Breast epithelium (tissue), 4 donors: ENCODE data around the gene EAPP. TPM values are rescaled to one million over a fixed set of nuclear protein-coding genes. Genes with fewer than 3 reads are reported as not detected.
"Not testable (repeated sequence)": the region's sequence is repeated elsewhere in the genome, so short reads cannot be mapped to it uniquely, and the experiment has no call there.

ENCODE experiments used
- DNase-seq, 2 donors: peaks; one replicate each; pipeline ENCODE4 v3.0.0-alpha.2; 2019; ENCODE audit warnings: low spot score in 2 of 2
- H3K27ac ChIP-seq, 2 donors: fragments of 200-600 bp; sonication (generic) in 1 of 2; one replicate each; pipeline ENCODE4 v1.5.1; 2016 to 2019; ENCODE audit warnings: mild to moderate bottlenecking in 1 of 2
- H3K27me3 ChIP-seq, 2 donors: fragments of 200-600 bp; sonication (generic) in 1 of 2; one replicate each; pipeline versions ENCODE4 v1.5.1 to v1.6.0; 2017 to 2019; ENCODE audit warnings: control low read depth in 1 of 2, mild to moderate bottlenecking in 1 of 2
- H3K36me3 ChIP-seq: fragments of 200-600 bp; one replicate; pipeline ENCODE4 v1.5.1; 2019
- H3K4me1 ChIP-seq, 2 donors: fragments of 200-600 bp; sonication (generic); one replicate each; pipeline ENCODE4 v1.5.1; 2016 to 2019; ENCODE audit warnings: control low read depth in 1 of 2
- H3K4me3 ChIP-seq, 3 donors: fragments of 200-600 bp; sonication (generic); 1 replicate in 2 of 3; 2 replicates in 1 of 3; pipeline ENCODE4 v1.5.1; 2016 to 2019; ENCODE audit warnings: mild to moderate bottlenecking in 3 of 3, moderate library complexity in 2 of 3
- H3K9me3 ChIP-seq, 2 donors: fragments of 200-600 bp; sonication (generic) in 1 of 2; one replicate each; pipeline ENCODE4 v1.5.1; 2016 to 2019; ENCODE audit warnings: control low read depth in 1 of 2
- CTCF ChIP-seq, 3 donors: fragments of 450-650 bp; IDR thresholded peaks; one replicate each; pipeline ENCODE4 v1.5.1; 2016 to 2017; ENCODE audit warnings: antibody characterized with exemption in 3 of 3, mild to moderate bottlenecking in 3 of 3, moderate library complexity in 3 of 3
- POLR2A ChIP-seq: fragments of 450-650 bp; IDR thresholded peaks from one replicate; pipeline ENCODE4 v1.6.1; 2016; ENCODE audit warnings: antibody characterized with exemption, mild to moderate bottlenecking, moderate library complexity
- POLR2AphosphoS5 ChIP-seq, 3 donors: sonication (generic); formaldehyde crosslinking; IDR thresholded peaks; one replicate each; pipeline ENCODE4 v1.6.1; 2017; ENCODE audit warnings: antibody characterized with exemption in 3 of 3
- intact Hi-C: fragments of 100-400 bp; cut with DNase I; formaldehyde crosslinking; loops from one replicate; pipeline ENCODE4 v1.15.1; 2023; ENCODE audit warnings: low total_unique reads
- total RNA-seq, 3 donors: library from RNA; depleted of rRNA; stranded (reverse); fragments of >200 nt; gene quantifications; one replicate each; pipeline ENCODE4 v1.1.0, GENCODE V29; 2016

EAPP gene
- total RNA-seq, 3 donors from 2014 or later: 43.3 to 81.2 (median 43.8) TPM

- intact Hi-C loops: no loop called here
- H3K27me3 ChIP-seq: no peaks in the 10 kb centered on the region
These were observed 57.0 kb downstream of the EAPP start for GRCh38 chr14:34482463-34482862.

GRCh38 chr14:34479694-34480093 lies 59.8 kb downstream of the EAPP start:
- DNase-seq: no peak
- H3K4me3 ChIP-seq: no peak overlapping the region
- H3K36me3 ChIP-seq: no peaks in the 10 kb centered on the region
- no peaks in the 10 kb centered on the region for H3K9me3 ChIP-seq
- no peaks in the 10 kb centered on the region for H3K27me3 ChIP-seq
- TF ChIP-seq POLR2AphosphoS5 (IDR thresholded peaks at IDR 0.05): no peak
- TF ChIP-seq CTCF (IDR thresholded peaks at IDR 0.05): no peak
- no peak for TF ChIP-seq POLR2A
- no peaks in the 10 kb centered on the region for H3K4me1 ChIP-seq
- no peak overlapping the region for H3K27ac ChIP-seq
- intact Hi-C loops: no loop called here

More at GRCh38 chr14:34482463-34482862, 57.0 kb downstream of the EAPP start:
- DNase-seq: no peak
- no peak overlapping the region for H3K4me3 ChIP-seq
- H3K36me3 ChIP-seq: no peaks in the 10 kb centered on the region
- no peaks in the 10 kb centered on the region for H3K9me3 ChIP-seq
- TF ChIP-seq POLR2AphosphoS5 (IDR thresholded peaks at IDR 0.05) (no peak), CTCF (IDR thresholded peaks at IDR 0.05) (no peak), POLR2A (no peak)
- no peaks in the 10 kb centered on the region for H3K4me1 ChIP-seq
- no peak overlapping the region for H3K27ac ChIP-seq

- Histone ChIP-seq H3K27ac (no peak overlapping the region), H3K4me3 (no peak overlapping the region), H3K36me3 (no peaks in the 10 kb centered on the region), H3K4me1 (no peaks in the 10 kb centered on the region), H3K27me3 (no peaks in the 10 kb centered on the region), H3K9me3 (no peaks in the 10 kb centered on the region)
- intact Hi-C loops: no loop called here
- TF ChIP-seq POLR2A: no peak
- no peak for TF ChIP-seq CTCF (IDR thresholded peaks at IDR 0.05)
- no peak for TF ChIP-seq POLR2AphosphoS5 (IDR thresholded peaks at IDR 0.05)
- no peak for DNase-seq
These were observed 61.2 kb downstream of the EAPP start for GRCh38 chr14:34478261-34478660.

DNA sequence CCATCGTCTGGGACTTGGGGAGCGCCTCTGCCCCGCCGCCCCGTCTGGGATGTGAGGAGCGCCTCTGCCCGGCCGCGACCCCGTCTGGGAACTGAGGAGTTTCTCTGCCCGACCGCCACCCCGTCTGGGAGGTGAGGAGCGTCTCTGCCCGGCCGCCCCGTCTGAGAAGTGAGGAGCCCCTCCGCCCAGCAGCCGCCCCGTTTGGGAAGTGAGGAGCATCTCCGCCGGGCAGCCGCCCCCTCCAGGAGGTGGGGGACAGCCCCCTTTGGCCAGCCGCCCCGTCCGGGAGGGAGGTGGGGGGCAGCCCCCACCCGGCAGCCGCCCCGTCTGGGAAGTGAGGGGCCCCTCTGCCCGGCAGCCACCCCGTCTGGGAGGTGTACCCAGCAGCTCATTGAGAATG lies 63.5 kb downstream of the EAPP start:
- DNase-seq, H3K27ac ChIP-seq, intact Hi-C loops, H3K27me3 ChIP-seq, H3K4me3 ChIP-seq, H3K4me1 ChIP-seq, H3K36me3 ChIP-seq, H3K9me3 ChIP-seq: not testable (repeated sequence)

GRCh38 chr14:34475163-34475562 lies 64.3 kb downstream of the EAPP start:
- Histone ChIP-seq H3K27me3 (no peaks in the 10 kb centered on the region), H3K27ac (no peak overlapping the region), H3K4me3 (no peak overlapping the region), H3K9me3 (no peaks in the 10 kb centered on the region), H3K36me3 (no peaks in the 10 kb centered on the region), H3K4me1 (no peaks in the 10 kb centered on the region)
- no peak for DNase-seq
- intact Hi-C loops: no loop called here
- no peak for TF ChIP-seq POLR2A

DNA sequence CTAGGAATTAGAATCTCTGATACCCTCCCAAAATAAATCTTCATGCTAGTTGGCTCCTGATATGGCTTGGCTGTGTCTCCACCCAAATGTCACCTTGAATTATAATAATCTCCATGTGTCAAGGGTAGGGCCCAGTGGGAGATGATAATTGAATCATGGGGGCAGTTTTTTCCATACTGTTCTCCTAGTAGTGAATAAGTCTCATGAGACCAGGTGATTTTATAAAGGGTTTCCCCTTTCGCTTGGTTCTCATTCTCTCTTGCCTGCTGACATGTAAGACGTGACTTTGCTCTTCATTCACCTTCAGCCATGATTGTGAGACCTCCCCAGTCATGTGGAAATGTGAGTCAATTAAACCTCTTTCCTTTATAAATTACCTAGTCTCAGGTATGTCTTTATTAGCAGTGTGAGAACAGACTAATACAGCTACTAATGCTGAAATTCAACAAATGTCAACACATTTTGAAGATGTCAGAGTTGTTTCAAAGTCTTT lies 65.3 kb downstream of the EAPP start:
- TF ChIP-seq POLR2A: no peak
- no peak for TF ChIP-seq CTCF (IDR thresholded peaks at IDR 0.05)
- no peak for TF ChIP-seq POLR2AphosphoS5 (IDR thresholded peaks at IDR 0.05)
- Histone ChIP-seq H3K4me3 (no peak overlapping the region), H3K36me3 (no peaks in the 10 kb centered on the region), H3K4me1 (no peaks in the 10 kb centered on the region), H3K9me3 (no peaks in the 10 kb centered on the region), H3K27me3 (no peaks in the 10 kb centered on the region), H3K27ac (no peak overlapping the region)
- DNase-seq: no peak
- intact Hi-C loops: no loop called here
